Measurements from ENCODE around the gene SLC16A10. TPM values are rescaled to one million over a fixed set of nuclear protein-coding genes. Genes with fewer than 3 reads are reported as not detected.

The SLC16A10 gene
- polyA plus RNA-seq, 3 donors: 0.05 to 0.15 TPM; not detected in 1

DNA sequence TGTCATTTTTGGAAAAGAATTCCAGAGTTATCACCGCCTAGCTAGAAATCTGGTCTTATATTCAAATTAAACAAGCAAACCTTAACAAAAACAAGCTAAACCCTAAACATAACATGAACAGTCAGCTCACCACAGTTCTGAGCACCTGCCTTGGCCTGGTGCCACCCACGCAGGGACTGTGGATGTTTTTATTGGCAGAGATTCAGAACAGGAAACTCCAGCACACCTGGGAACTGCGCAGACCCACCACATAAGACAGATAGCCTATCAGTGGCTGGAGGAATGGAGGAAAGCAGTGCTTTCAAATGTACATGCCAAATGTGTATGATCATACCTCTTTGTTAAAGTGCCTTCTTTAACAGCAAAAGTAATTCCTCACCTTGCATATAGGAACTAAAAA is 8.9 kb downstream of the SLC16A10 start:
- intact Hi-C loops (cut with micrococcal nuclease): no loop called here
- H4K20me1 ChIP-seq (ENCODE audit: insufficient read depth, low read length): no peaks in the 10 kb centered on the region
- H3K4me1 Mint-ChIP-seq: no peaks in the 10 kb centered on the region
- no peaks in the 10 kb centered on the region for H3K4me1 ChIP-seq (ENCODE audit: control insufficient read depth in 1 of 2, insufficient read depth in 2 of 2, low read length in 2 of 2)
- H2AFZ ChIP-seq (ENCODE audit: insufficient read depth, low read depth, low read length, poor library complexity, severe bottlenecking): no peak overlapping the region
- no CpG with 5 or more reads among the region's 3 CpGs for WGBS (ENCODE audit: insufficient coverage)
- H3K27me3 ChIP-seq (ENCODE audit: control insufficient read depth in 2 of 2, insufficient read depth in 2 of 2, low read length in 2 of 2): peaks cover 0 to 2% of the 10 kb centered on the region in 2 donors
- no peak overlapping the region for H3K9ac ChIP-seq (ENCODE audit: insufficient read depth, low read length, poor library complexity, severe bottlenecking)
- H3K4me2 ChIP-seq (replicated peaks; ENCODE audit: extremely low read depth, low read length, poor library complexity, severe bottlenecking): no peak overlapping the region
- H3K9me3 ChIP-seq (replicated peaks in 1 of 2; ENCODE audit: control insufficient read depth in 1 of 2, insufficient read depth in 1 of 2, low read length in 2 of 2): no peaks in the 10 kb centered on the region
- no peak overlapping the region for H3K4me3 ChIP-seq (replicated peaks in 1 of 3; ENCODE audit: low read depth in 2 of 3, low read length in 3 of 3)
- TF ChIP-seq, protein P1, sequence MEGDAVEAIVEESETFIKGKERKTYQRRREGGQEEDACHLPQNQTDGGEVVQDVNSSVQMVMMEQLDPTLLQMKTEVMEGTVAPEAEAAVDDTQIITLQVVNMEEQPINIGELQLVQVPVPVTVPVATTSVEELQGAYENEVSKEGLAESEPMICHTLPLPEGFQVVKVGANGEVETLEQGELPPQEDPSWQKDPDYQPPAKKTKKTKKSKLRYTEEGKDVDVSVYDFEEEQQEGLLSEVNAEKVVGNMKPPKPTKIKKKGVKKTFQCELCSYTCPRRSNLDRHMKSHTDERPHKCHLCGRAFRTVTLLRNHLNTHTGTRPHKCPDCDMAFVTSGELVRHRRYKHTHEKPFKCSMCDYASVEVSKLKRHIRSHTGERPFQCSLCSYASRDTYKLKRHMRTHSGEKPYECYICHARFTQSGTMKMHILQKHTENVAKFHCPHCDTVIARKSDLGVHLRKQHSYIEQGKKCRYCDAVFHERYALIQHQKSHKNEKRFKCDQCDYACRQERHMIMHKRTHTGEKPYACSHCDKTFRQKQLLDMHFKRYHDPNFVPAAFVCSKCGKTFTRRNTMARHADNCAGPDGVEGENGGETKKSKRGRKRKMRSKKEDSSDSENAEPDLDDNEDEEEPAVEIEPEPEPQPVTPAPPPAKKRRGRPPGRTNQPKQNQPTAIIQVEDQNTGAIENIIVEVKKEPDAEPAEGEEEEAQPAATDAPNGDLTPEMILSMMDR (IDR thresholded peaks at IDR 0.05): no peak
- H3K36me3 ChIP-seq (replicated peaks in 1 of 2; ENCODE audit: control insufficient read depth in 1 of 2, insufficient read depth in 2 of 2, low read length in 2 of 2): no peaks in the 10 kb centered on the region
- H3K79me2 ChIP-seq (ENCODE audit: insufficient read depth, low read length): no peaks in the 10 kb centered on the region
- no peaks in the 10 kb centered on the region for H3K36me3 Mint-ChIP-seq
- no peak overlapping the region for H3K27ac Mint-ChIP-seq
- peaks cover 2 to 6% (median 2%) of the 10 kb centered on the region in 3 donors for H3K27me3 Mint-ChIP-seq (ENCODE audit: low read depth in 3 of 3)
- H3K9me3 Mint-ChIP-seq: peaks cover 0 to 4% (median 0%) of the 10 kb centered on the region in 7 donors
- no peak overlapping the region for H3K4me3 Mint-ChIP-seq
- no peak for DNase-seq
- H3K27ac ChIP-seq (ENCODE audit: low read depth in 1 of 2, low read length in 2 of 2): no peak overlapping the region

DNA sequence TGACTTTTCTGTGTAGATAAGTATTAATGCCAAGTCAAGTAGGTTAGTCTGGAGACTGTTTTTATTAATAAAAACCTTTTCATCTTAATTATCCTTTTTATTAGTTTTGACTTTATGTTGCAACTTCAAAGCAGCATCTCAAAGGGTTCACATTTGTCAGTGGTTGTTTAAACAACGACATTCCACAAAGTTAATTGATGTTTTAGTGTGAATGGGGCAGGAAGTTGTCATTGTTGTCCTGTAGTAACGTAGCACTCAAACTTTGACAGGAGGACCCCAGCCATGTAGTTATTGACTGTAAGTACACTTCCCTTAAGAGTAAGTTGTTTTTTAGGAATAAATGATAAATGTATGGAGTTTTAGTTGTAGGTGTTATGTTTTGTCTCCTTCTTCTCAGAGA is 11.3 kb downstream of the SLC16A10 start:
- H3K9me3 ChIP-seq (replicated peaks in 1 of 2; ENCODE audit: control insufficient read depth in 1 of 2, insufficient read depth in 1 of 2, low read length in 2 of 2): no peaks in the 10 kb centered on the region
- H3K36me3 Mint-ChIP-seq: no peaks in the 10 kb centered on the region
- peaks cover 0 to 4% (median 0%) of the 10 kb centered on the region in 7 donors for H3K9me3 Mint-ChIP-seq
- no CpG with 5 or more reads among the region's 2 CpGs for WGBS (ENCODE audit: insufficient coverage)
- no peaks in the 10 kb centered on the region for H3K27me3 ChIP-seq (ENCODE audit: control insufficient read depth in 2 of 2, insufficient read depth in 2 of 2, low read length in 2 of 2)
- TF ChIP-seq, protein P1 (IDR thresholded peaks at IDR 0.05): no peak
- no peaks in the 10 kb centered on the region for H3K79me2 ChIP-seq (ENCODE audit: insufficient read depth, low read length)
- no peaks in the 10 kb centered on the region for H3K36me3 ChIP-seq (replicated peaks in 1 of 2; ENCODE audit: control insufficient read depth in 1 of 2, insufficient read depth in 2 of 2, low read length in 2 of 2)
- DNase-seq: no peak
- H3K4me3 Mint-ChIP-seq: no peak overlapping the region
- intact Hi-C loops (cut with micrococcal nuclease): no loop called here
- H3K4me1 ChIP-seq (ENCODE audit: control insufficient read depth in 1 of 2, insufficient read depth in 2 of 2, low read length in 2 of 2): no peaks in the 10 kb centered on the region
- H3K4me3 ChIP-seq (replicated peaks in 1 of 3; ENCODE audit: low read depth in 2 of 3, low read length in 3 of 3): no peak overlapping the region
- H4K20me1 ChIP-seq (ENCODE audit: insufficient read depth, low read length): no peaks in the 10 kb centered on the region
- no peak overlapping the region for H3K27ac Mint-ChIP-seq
- H3K27me3 Mint-ChIP-seq (ENCODE audit: low read depth in 3 of 3): peaks cover 0 to 2% (median 0%) of the 10 kb centered on the region in 3 donors
- no peak overlapping the region for H3K4me2 ChIP-seq (replicated peaks; ENCODE audit: extremely low read depth, low read length, poor library complexity, severe bottlenecking)
- no peak overlapping the region for H3K27ac ChIP-seq (ENCODE audit: low read depth in 1 of 2, low read length in 2 of 2)
- H2AFZ ChIP-seq (ENCODE audit: insufficient read depth, low read depth, low read length, poor library complexity, severe bottlenecking): no peak overlapping the region
- no peak overlapping the region for H3K9ac ChIP-seq (ENCODE audit: insufficient read depth, low read length, poor library complexity, severe bottlenecking)
- H3K4me1 Mint-ChIP-seq: no peaks in the 10 kb centered on the region

Measured in CD14-positive monocyte (primary cell).